ENCODE results near the gene GOLGA6L4.
"Not testable (repeated sequence)": the region's sequence is repeated elsewhere in the genome, so short reads cannot be mapped to it uniquely, and the experiment has no call there.

Gene GOLGA6L4, protein sequence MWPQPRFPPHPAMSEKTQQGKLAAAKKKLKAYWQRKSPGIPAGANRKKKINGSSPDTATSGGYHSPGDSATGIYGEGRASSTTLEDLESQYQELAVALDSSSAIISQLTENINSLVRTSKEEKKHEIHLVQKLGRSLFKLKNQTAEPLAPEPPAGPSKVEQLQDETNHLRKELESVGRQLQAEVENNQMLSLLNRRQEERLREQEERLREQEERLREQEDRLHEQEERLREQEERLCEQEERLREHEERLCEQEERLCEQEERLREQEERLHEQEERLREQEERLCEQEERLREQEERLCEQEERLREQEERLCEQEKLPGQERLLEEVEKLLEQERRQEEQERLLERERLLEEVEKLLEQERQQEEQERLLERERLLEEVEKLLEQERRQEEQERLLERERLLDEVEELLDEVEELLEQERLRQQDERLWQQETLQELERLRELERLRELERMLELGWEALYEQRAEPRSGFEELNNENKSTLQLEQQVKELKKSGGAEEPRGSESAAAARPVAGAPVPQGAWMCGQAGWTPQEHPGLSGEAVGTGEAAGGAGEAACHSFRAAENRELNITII

DNA sequence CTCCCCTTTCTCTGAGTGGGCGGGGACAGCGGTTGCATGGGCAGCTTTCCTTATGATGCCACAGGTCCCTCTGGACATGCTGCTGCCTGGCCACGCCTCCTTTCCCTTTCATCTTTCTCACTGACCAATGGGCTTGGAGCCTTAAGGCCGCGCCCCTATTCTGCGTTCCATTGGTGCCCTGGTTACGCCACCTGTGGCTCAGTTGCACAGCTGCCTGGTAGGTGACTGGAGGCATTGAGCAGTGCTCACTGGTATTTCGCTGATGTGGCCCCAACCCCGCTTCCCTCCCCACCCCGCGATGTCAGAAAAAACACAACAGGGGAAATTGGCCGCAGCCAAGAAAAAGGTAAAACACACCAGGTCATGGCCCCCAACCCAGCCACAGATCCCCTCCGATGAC is at the start of gene GOLGA6L4:
GOLGA6L4 (plus strand) TSS at position 201 of the 400 bp plus-strand sequence; CDS start at position 263, 62 bp downstream.
- not testable (repeated sequence) for H3K4me1 ChIP-seq (ENCODE audit: insufficient read depth, low read length); H3K27ac ChIP-seq (ENCODE audit: low read length); H3K9me3 ChIP-seq (ENCODE audit: insufficient read depth, low read depth, low read length); H3K27me3 ChIP-seq (ENCODE audit: insufficient read depth, low read length); H3K4me3 ChIP-seq (ENCODE audit: low read length); H3K9ac ChIP-seq (ENCODE audit: low read depth, low read length); H3K36me3 ChIP-seq (ENCODE audit: insufficient read depth, low read depth, low read length)

DNA sequence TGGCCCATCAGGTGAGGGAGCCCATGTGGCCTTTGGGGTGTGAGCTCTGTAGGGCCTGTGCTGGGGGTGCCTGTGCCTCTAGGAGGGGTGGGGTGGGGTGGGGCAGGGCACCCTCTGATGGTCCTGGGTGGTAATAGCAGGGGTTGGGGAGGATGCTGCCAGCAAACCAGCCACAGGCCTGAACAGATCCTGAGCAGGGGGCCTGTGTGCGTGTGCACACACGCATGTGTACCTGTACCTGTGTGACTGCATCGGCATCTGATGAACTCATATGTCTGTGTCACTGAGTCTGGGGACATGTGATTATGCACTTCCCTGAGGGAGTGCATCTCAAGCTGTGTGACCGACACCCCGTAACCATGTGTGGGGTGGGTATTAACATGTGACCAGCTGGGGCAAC is 42.6 kb upstream of the GOLGA6L4 start:
- not testable (repeated sequence) for H3K4me3 ChIP-seq (ENCODE audit: low read length); H3K9ac ChIP-seq (ENCODE audit: low read depth, low read length); H3K4me1 ChIP-seq (ENCODE audit: insufficient read depth, low read length); H3K9me3 ChIP-seq (ENCODE audit: insufficient read depth, low read depth, low read length); H3K27me3 ChIP-seq (ENCODE audit: insufficient read depth, low read length); H3K36me3 ChIP-seq (ENCODE audit: insufficient read depth, low read depth, low read length); H3K27ac ChIP-seq (ENCODE audit: low read length)

DNA sequence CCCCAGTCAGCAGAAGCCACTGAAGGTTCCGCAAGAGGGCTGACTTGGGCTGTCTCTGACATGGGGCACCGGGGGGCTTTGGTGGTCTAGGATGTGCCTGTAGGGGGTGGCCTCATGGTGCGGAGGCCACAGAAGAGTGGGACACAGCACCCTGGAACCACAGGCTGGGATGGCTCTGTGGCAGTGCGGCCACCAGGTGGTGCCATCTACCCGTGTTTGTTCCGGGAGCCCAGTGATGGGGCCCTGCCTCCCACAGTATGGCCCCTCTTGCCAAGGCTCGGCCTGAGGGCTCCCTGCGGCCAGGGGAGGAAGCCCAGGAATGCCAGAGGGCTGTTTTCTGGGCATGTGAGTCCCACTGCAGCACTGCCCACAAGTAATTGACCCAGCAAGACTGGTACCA is 40.0 kb upstream of the GOLGA6L4 start:
- not testable (repeated sequence) for H3K4me1 ChIP-seq (ENCODE audit: insufficient read depth, low read length); H3K4me3 ChIP-seq (ENCODE audit: low read length); H3K27ac ChIP-seq (ENCODE audit: low read length); H3K9me3 ChIP-seq (ENCODE audit: insufficient read depth, low read depth, low read length); H3K27me3 ChIP-seq (ENCODE audit: insufficient read depth, low read length); H3K9ac ChIP-seq (ENCODE audit: low read depth, low read length); H3K36me3 ChIP-seq (ENCODE audit: insufficient read depth, low read depth, low read length)

DNA sequence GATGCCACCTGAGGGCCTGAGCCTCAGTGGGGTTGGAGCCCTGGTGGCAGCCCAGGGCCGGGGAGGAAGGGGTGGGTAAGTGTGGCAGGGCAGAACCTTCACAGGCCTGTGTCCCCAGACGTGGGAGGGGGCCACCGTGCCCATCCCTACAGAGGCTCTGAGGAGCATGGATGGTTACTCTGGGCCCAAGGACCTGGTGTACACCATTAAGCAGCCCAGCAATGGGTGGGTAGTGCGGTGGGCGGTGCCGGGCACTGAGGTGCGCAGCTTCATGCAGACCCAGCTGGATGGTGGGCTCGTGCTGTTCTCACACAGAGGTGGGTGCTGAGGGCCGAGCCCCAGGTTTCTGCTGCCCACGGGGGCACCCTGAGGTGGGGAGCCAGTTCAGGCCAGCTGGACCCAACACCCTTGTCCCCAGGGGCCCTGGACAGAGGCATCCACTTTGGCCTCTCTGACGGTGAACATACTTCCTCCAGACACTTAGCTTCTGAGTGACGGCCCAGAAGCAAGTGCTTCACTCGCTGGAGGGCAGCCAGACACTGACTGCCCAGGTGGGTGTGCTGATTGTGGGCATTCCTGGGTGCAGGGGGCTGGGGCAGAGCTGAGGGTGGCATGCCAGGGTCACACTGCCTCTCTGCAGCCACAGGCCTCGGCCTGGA is 38.9 kb upstream of the GOLGA6L4 start:
- H3K4me3 ChIP-seq (ENCODE audit: low read length); H3K36me3 ChIP-seq (ENCODE audit: insufficient read depth, low read depth, low read length); H3K9me3 ChIP-seq (ENCODE audit: insufficient read depth, low read depth, low read length); H3K4me1 ChIP-seq (ENCODE audit: insufficient read depth, low read length); H3K9ac ChIP-seq (ENCODE audit: low read depth, low read length); H3K27me3 ChIP-seq (ENCODE audit: insufficient read depth, low read length); H3K27ac ChIP-seq (ENCODE audit: low read length): not testable (repeated sequence)

DNA sequence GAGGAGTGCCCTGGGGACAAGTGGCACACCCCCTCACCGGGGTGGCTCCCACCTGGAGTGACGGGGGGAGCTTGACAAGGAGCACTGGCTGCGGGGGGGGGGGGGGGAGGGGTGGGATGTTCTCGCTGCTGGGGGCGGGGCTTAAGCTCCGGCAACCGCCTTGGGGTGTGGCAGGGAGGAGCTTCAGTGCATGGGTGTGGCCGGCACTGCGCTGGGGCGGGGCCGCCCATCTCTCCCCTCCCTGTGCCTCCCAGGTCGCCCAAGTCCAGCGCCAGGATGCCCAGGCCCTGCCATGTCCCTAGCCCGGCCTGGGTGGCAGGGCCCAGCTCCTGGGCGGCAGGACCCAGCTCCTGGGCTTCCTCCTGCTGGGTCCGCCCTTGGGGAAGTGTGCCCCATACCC is 35.7 kb upstream of the GOLGA6L4 start:
- not testable (repeated sequence) for H3K4me1 ChIP-seq (ENCODE audit: insufficient read depth, low read length); H3K27me3 ChIP-seq (ENCODE audit: insufficient read depth, low read length); H3K9me3 ChIP-seq (ENCODE audit: insufficient read depth, low read depth, low read length); H3K9ac ChIP-seq (ENCODE audit: low read depth, low read length); H3K4me3 ChIP-seq (ENCODE audit: low read length); H3K27ac ChIP-seq (ENCODE audit: low read length); H3K36me3 ChIP-seq (ENCODE audit: insufficient read depth, low read depth, low read length)

DNA sequence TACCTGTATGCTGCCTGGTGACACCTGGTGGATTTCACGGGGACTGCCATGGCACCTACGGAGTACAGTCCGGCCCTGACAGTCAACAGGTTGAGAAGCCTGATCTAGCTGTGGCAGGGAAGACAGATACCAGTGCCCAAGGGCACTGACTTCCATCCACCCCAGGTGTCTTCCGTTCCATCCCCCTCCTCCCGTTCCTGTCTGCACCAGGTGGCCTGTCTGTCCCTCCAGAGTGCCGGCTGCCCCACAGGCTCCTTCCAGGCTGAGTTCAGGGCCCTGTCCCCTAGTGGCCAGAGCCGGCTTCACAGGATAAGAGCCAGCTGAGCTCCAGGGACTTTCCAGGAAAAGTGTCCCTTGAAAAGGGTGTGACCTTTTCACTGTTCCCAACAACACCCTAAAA is 10.9 kb downstream of the GOLGA6L4 start:
- not testable (repeated sequence) for H3K9me3 ChIP-seq (ENCODE audit: insufficient read depth, low read depth, low read length); H3K27me3 ChIP-seq (ENCODE audit: insufficient read depth, low read length); H3K27ac ChIP-seq (ENCODE audit: low read length); H3K9ac ChIP-seq (ENCODE audit: low read depth, low read length); H3K36me3 ChIP-seq (ENCODE audit: insufficient read depth, low read depth, low read length); H3K4me3 ChIP-seq (ENCODE audit: low read length); H3K4me1 ChIP-seq (ENCODE audit: insufficient read depth, low read length)
